Measurements from ENCODE around the gene CLIC4. TPM values are rescaled to one million over a fixed set of nuclear protein-coding genes. Genes with fewer than 3 reads are reported as not detected.

CLIC4 gene
- polyA plus RNA-seq, 3 donors = 9.7 to 38.1 (median 24.6) TPM

DNA sequence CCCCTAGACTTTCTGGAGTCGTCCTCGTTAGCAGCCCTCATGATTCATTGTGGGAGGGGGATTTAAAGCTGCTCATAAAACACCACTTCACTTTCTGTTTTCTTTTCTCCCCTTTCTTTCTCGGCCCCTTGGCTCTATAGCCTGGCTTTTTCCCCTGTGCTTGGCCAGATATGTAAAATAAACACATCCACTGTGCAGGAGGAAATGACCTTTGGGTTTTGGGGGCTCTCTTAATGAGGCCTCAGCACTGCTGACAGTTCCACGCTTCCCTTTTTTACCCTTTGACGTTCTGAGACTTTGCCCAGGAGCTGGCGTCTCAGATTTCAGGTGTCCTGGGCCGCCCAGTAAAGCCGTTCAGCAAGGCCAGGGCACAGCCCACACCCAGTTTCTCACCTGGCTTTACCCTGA, 119.1 kb downstream of the CLIC4 start:
- Histone ChIP-seq H3K27me3 (ENCODE audit: control insufficient read depth in 2 of 2, insufficient read depth in 2 of 2, low read length in 2 of 2) (peaks cover 0 to 8% of the 10 kb centered on the region in 2 donors), H3K9me3 (replicated peaks in 1 of 2; ENCODE audit: control insufficient read depth in 1 of 2, insufficient read depth in 1 of 2, low read length in 2 of 2) (no peaks in the 10 kb centered on the region), H3K9ac (ENCODE audit: insufficient read depth, low read length, poor library complexity, severe bottlenecking) (peak overlapping the region; percentile 18), H3K27ac (ENCODE audit: low read depth in 1 of 2, low read length in 2 of 2) (no peak overlapping the region), H3K36me3 (replicated peaks in 1 of 2; ENCODE audit: control insufficient read depth in 1 of 2, insufficient read depth in 2 of 2, low read length in 2 of 2) (no peaks in the 10 kb centered on the region), H3K4me2 (replicated peaks; ENCODE audit: extremely low read depth, low read length, poor library complexity, severe bottlenecking) (peak overlapping the region; percentile 17), H2AFZ (ENCODE audit: insufficient read depth, low read depth, low read length, poor library complexity, severe bottlenecking) (peak overlapping the region; percentile 62), H4K20me1 (ENCODE audit: insufficient read depth, low read length) (no peaks in the 10 kb centered on the region), H3K79me2 (ENCODE audit: insufficient read depth, low read length) (no peaks in the 10 kb centered on the region), H3K4me1 (ENCODE audit: control insufficient read depth in 1 of 2, insufficient read depth in 2 of 2, low read length in 2 of 2) (peaks cover 17 to 18% of the 10 kb centered on the region in 2 donors), H3K4me3 (replicated peaks in 1 of 3; ENCODE audit: low read depth in 2 of 3, low read length in 3 of 3) (no peak overlapping the region)
- peak in 1 of 3 donors; percentile 22 for DNase-seq
- TF ChIP-seq, protein P1, sequence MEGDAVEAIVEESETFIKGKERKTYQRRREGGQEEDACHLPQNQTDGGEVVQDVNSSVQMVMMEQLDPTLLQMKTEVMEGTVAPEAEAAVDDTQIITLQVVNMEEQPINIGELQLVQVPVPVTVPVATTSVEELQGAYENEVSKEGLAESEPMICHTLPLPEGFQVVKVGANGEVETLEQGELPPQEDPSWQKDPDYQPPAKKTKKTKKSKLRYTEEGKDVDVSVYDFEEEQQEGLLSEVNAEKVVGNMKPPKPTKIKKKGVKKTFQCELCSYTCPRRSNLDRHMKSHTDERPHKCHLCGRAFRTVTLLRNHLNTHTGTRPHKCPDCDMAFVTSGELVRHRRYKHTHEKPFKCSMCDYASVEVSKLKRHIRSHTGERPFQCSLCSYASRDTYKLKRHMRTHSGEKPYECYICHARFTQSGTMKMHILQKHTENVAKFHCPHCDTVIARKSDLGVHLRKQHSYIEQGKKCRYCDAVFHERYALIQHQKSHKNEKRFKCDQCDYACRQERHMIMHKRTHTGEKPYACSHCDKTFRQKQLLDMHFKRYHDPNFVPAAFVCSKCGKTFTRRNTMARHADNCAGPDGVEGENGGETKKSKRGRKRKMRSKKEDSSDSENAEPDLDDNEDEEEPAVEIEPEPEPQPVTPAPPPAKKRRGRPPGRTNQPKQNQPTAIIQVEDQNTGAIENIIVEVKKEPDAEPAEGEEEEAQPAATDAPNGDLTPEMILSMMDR (IDR thresholded peaks at IDR 0.05) = no peak
- 3% methylated on average over 5 of the region's 8 CpGs for WGBS (ENCODE audit: insufficient coverage)
- Mint-ChIP-seq H3K27me3 (ENCODE audit: low read depth in 3 of 3) (peaks cover 21 to 44% (median 29%) of the 10 kb centered on the region in 3 donors), H3K36me3 (no peaks in the 10 kb centered on the region), H3K27ac (peak overlapping the region in 2 of 7 donors; percentile 21 to 67), H3K4me3 (peak overlapping the region; percentile 1 to 78), H3K9me3 (peaks cover 0 to 2% (median 0%) of the 10 kb centered on the region in 7 donors), H3K4me1 (peaks cover 18% of the 10 kb centered on the region)
- intact Hi-C loops (cut with micrococcal nuclease) = no loop called here

DNA sequence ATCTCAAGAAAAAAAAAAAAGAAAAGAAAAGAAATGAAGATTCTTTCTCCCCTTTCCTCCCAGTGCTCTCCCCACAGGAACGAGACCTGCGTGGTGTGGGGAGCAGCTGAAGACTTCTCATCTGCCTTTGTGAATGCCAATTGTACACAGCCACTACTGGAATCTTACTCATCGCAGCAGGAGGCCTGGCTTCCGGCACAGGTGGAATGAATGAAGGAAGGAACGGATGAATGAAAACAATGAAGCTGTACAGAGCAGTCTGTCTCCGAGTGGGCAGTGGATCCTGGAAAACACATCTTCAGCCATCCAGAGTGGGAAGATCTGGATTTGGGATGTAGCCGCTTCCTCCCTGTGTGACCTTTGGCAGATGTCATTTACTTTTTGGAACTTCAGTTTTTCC, 119.9 kb downstream of the CLIC4 start:
- Histone ChIP-seq H3K36me3 (replicated peaks in 1 of 2; ENCODE audit: control insufficient read depth in 1 of 2, insufficient read depth in 2 of 2, low read length in 2 of 2) (no peaks in the 10 kb centered on the region), H3K4me2 (replicated peaks; ENCODE audit: extremely low read depth, low read length, poor library complexity, severe bottlenecking) (no peak overlapping the region), H4K20me1 (ENCODE audit: insufficient read depth, low read length) (no peaks in the 10 kb centered on the region), H3K4me3 (replicated peaks in 1 of 3; ENCODE audit: low read depth in 2 of 3, low read length in 3 of 3) (no peak overlapping the region), H3K4me1 (ENCODE audit: control insufficient read depth in 1 of 2, insufficient read depth in 2 of 2, low read length in 2 of 2) (peaks cover 21 to 22% of the 10 kb centered on the region in 2 donors), H2AFZ (ENCODE audit: insufficient read depth, low read depth, low read length, poor library complexity, severe bottlenecking) (no peak overlapping the region), H3K9ac (ENCODE audit: insufficient read depth, low read length, poor library complexity, severe bottlenecking) (no peak overlapping the region), H3K27ac (ENCODE audit: low read depth in 1 of 2, low read length in 2 of 2) (no peak overlapping the region), H3K79me2 (ENCODE audit: insufficient read depth, low read length) (no peaks in the 10 kb centered on the region), H3K9me3 (replicated peaks in 1 of 2; ENCODE audit: control insufficient read depth in 1 of 2, insufficient read depth in 1 of 2, low read length in 2 of 2) (no peaks in the 10 kb centered on the region), H3K27me3 (ENCODE audit: control insufficient read depth in 2 of 2, insufficient read depth in 2 of 2, low read length in 2 of 2) (peaks cover 0 to 8% of the 10 kb centered on the region in 2 donors)
- H3K27me3 Mint-ChIP-seq (ENCODE audit: low read depth in 3 of 3) = peaks cover 24 to 45% (median 33%) of the 10 kb centered on the region in 3 donors
- TF ChIP-seq, protein P1 (IDR thresholded peaks at IDR 0.05) = no peak
- H3K4me3 Mint-ChIP-seq = peak overlapping the region in 1 of 2 donors; percentile 55
- no peak for DNase-seq
- peaks cover 0 to 2% (median 0%) of the 10 kb centered on the region in 7 donors for H3K9me3 Mint-ChIP-seq
- WGBS (ENCODE audit: insufficient coverage) = 96% methylated on average over 3 of the region's 7 CpGs
- no peak overlapping the region for H3K27ac Mint-ChIP-seq
- H3K4me1 Mint-ChIP-seq = peaks cover 24% of the 10 kb centered on the region
- intact Hi-C loops (cut with micrococcal nuclease) = no loop called here
- no peaks in the 10 kb centered on the region for H3K36me3 Mint-ChIP-seq
